SK-N-SH (cell line): ENCODE data around the gene DDIT3. TPM values are rescaled to one million over a fixed set of nuclear protein-coding genes. Genes with fewer than 3 reads are reported as not detected.

Experiments
- CTCF ChIA-PET: fragments of 300-600, 350-600 bp; formaldehyde crosslinking; extraction: SDS; loops from one replicate; lab custom pipeline; 2021; lab: Yijun Ruan, JAX
- POLR2A ChIA-PET: fragments of 350-600 bp; sonication (Branson Sonifier 250); formaldehyde crosslinking; extraction: SDS; loops from one replicate; lab custom pipeline; 2020; ENCODE audit warnings: antibody characterized with exemption, inconsistent platforms; lab: Yijun Ruan, JAX
- DNase-seq: peaks from one replicate; pipeline ENCODE4 v3.0.0; 2012
- H2AFZ ChIP-seq: fragments of 200-600 bp; sonication (generic); 2 replicates; pipeline ENCODE4 v1.8.1; 2016; ENCODE audit warnings: antibody characterized with exemption, mild to moderate bottlenecking, low read depth
- H3F3A ChIP-seq: fragments of 200-600 bp; sonication (generic); replicated peaks from 2 replicates; pipeline ENCODE3; 2016; ENCODE audit warnings: antibody characterized with exemption, mild to moderate bottlenecking; ENCODE audit not compliant: insufficient read depth
- H3K27ac ChIP-seq, 2 experiments: fragments of 200-500 bp in 1 of 2; fragments of 200-600 bp in 1 of 2; sonication (Bioruptor generic) in 1 of 2; sonication (generic), shearing (Covaris generic) in 1 of 2; 2 replicates each; pipeline versions ENCODE4 v1.5.1 to v1.6.1; 2014 to 2016; ENCODE audit warnings: low read depth in 2 of 2, inconsistent platforms in 1 of 2, low read length in 1 of 2, mild to moderate bottlenecking in 1 of 2, mixed read lengths in 1 of 2
- H3K27me3 ChIP-seq: fragments of 200-600 bp; sonication (generic), shearing (Covaris generic); 2 replicates; pipeline ENCODE4 v1.6.1; 2016; ENCODE audit warnings: mixed run types; ENCODE audit not compliant: insufficient read depth
- H3K36me3 ChIP-seq, 2 experiments: fragments of 200-500 bp in 1 of 2; fragments of 200-600 bp in 1 of 2; sonication (Bioruptor generic) in 1 of 2; sonication (generic) in 1 of 2; replicated peaks in 1 of 2; 2 replicates each; pipeline versions ENCODE3 to v1.5.1; 2014 to 2016; ENCODE audit warnings: low read length in 1 of 2, mild to moderate bottlenecking in 1 of 2; ENCODE audit not compliant: insufficient read depth in 2 of 2, control insufficient read depth in 1 of 2
- H3K4me1 ChIP-seq, 2 experiments: fragments of 200-500 bp in 1 of 2; fragments of 200-600 bp in 1 of 2; sonication (Bioruptor generic) in 1 of 2; sonication (generic), shearing (Covaris generic) in 1 of 2; 2 replicates each; pipeline versions ENCODE4 v1.5.1 to v1.6.1; 2014 to 2016; ENCODE audit warnings: low read depth in 1 of 2, low read length in 1 of 2, mixed run types in 1 of 2; ENCODE audit not compliant: insufficient read depth in 2 of 2, control insufficient read depth in 1 of 2
- H3K4me2 ChIP-seq: fragments of 200-600 bp; sonication (generic), shearing (Covaris generic); 2 replicates; pipeline ENCODE4 v1.6.1; 2017; ENCODE audit warnings: mixed run types
- H3K4me3 ChIP-seq, 2 experiments: fragments of 200-500 bp in 1 of 2; fragments of 200-600 bp in 1 of 2; sonication (Bioruptor generic) in 1 of 2; sonication (generic), shearing (Covaris generic) in 1 of 2; 2 replicates each; pipeline versions ENCODE4 v1.5.1 to v1.8.1; 2014 to 2016; ENCODE audit warnings: low read depth in 2 of 2, inconsistent platforms in 1 of 2, low read length in 1 of 2, mild to moderate bottlenecking in 1 of 2, mixed read lengths in 1 of 2, moderate library complexity in 1 of 2
- H3K79me2 ChIP-seq: fragments of 200-600 bp; sonication (generic); 2 replicates; pipeline ENCODE4 v1.8.1; 2017; ENCODE audit warnings: mild to moderate bottlenecking; ENCODE audit not compliant: insufficient read depth
- H3K9ac ChIP-seq: fragments of 200-600 bp; sonication (generic); 2 replicates; pipeline ENCODE4 v1.6.1; 2017; ENCODE audit warnings: mixed run types
- H3K9me2 ChIP-seq: fragments of 200-600 bp; sonication (generic); 2 replicates; pipeline ENCODE4 v1.6.1; 2017; ENCODE audit warnings: mixed run types
- H3K9me3 ChIP-seq: fragments of 200-600 bp; sonication (generic); 2 replicates; pipeline ENCODE4 v1.6.1; 2017; ENCODE audit warnings: mixed run types, mild to moderate bottlenecking, moderate library complexity
- H4K20me1 ChIP-seq: fragments of 200-600 bp; sonication (generic); 2 replicates; pipeline ENCODE4 v1.6.1; 2017; ENCODE audit warnings: mild to moderate bottlenecking, mixed run types; ENCODE audit not compliant: insufficient read depth
- CTCF ChIP-seq: fragments of 200-600 bp; sonication (generic); IDR thresholded peaks from 2 replicates; pipeline ENCODE4 v1.6.1; 2017; ENCODE audit warnings: antibody characterized with exemption, mild to moderate bottlenecking, moderate library complexity
- EZH2phosphoT487 ChIP-seq: fragments of 200-600 bp; sonication (generic); IDR thresholded peaks from 2 replicates; pipeline ENCODE4 v1.6.1; 2017; ENCODE audit warnings: low read depth, mixed run types, mild to moderate bottlenecking, antibody characterized with exemption, moderate library complexity, borderline replicate concordance
- FOXM1 ChIP-seq: IDR thresholded peaks from 2 replicates; pipeline ENCODE4 v1.4.0; 2012; ENCODE audit warnings: low read depth, mild to moderate bottlenecking
- MEF2A ChIP-seq: IDR thresholded peaks from 2 replicates; pipeline ENCODE4 v1.4.0; 2012; ENCODE audit warnings: low read depth, borderline replicate concordance
- NRF1 ChIP-seq: IDR thresholded peaks from 2 replicates; pipeline ENCODE4 v1.6.1; 2012; ENCODE audit warnings: low read depth, mild to moderate bottlenecking, low read length
- PBX3 ChIP-seq: IDR thresholded peaks from 2 replicates; pipeline ENCODE4; 2012
- POLR2AphosphoS5 ChIP-seq: IDR thresholded peaks from 2 replicates; pipeline ENCODE4 v1.6.1; 2012; ENCODE audit warnings: low read depth, low read length
- RCOR1 ChIP-seq: fragments of 150-350 bp; IDR thresholded peaks from 2 replicates; pipeline ENCODE4 v1.6.1; 2017; ENCODE audit warnings: antibody characterized with exemption, low read length
- REST ChIP-seq: IDR thresholded peaks from 2 replicates; pipeline ENCODE4 v1.6.1; 2012; ENCODE audit warnings: mild to moderate bottlenecking, low read depth, low read length, moderate library complexity
- TCF12 ChIP-seq: IDR thresholded peaks from 2 replicates; pipeline ENCODE4 v1.4.0; 2012
- WGBS: methylation state at CpG from one replicate; pipeline ENCODE4 v1.1.6; 2017; ENCODE audit warnings: low lambda C conversion rate; 5-methylcytosine and 5-hydroxymethylcytosine counted together
- polyA plus RNA-seq, 3 experiments: library from polyadenylated mRNA; depleted of rRNA; stranded (reverse); fragments of >200 nt; gene quantifications; 2 replicates each; pipeline ENCODE4 v1.2.3, GENCODE V29; 2012

The DDIT3 gene
- polyA plus RNA-seq, 1 of the 3 experiments (the other 2 are of a cell fraction): 26.3 TPM

GRCh38 chr12:57539134-57539768 lies 18.9 kb upstream of the DDIT3 start:
- peaks cover 49 to 62% of the 10 kb centered on the region in 2 experiments for H3K36me3 ChIP-seq
- H4K20me1 ChIP-seq: peaks cover 12% of the 10 kb centered on the region
- peaks cover 22% of the 10 kb centered on the region for H3F3A ChIP-seq
- H3K9ac ChIP-seq: no peak overlapping the region
- no peaks in the 10 kb centered on the region for H3K27me3 ChIP-seq
- no peak for TF ChIP-seq POLR2AphosphoS5
- H3K27ac ChIP-seq: no peak overlapping the region
- H3K4me1 ChIP-seq: peaks cover 3 to 6% of the 10 kb centered on the region in 2 experiments; a peak in 2 of 4 replicates
- 94% methylated on average over 4 of the region's 5 CpGs for WGBS
- peaks cover 58% of the 10 kb centered on the region for H3K79me2 ChIP-seq
- no peaks in the 10 kb centered on the region for H3K9me3 ChIP-seq
- DNase-seq: no peak
- no peak overlapping the region for H3K4me2 ChIP-seq
- H2AFZ ChIP-seq: no peak overlapping the region
- no peak overlapping the region for H3K4me3 ChIP-seq
- POLR2A ChIA-PET: interaction anchor here (0.9 to 2.7 kb wide), 3 partner anchors 8 to 13 kb away, joined by 3 to 10 read pairs (median 4); no protein-coding TSS in a partner anchor
- CTCF ChIA-PET: interaction anchor here (0.8 to 1.7 kb wide), 5 partner anchors 11 to 94 kb away, joined by 3 to 6 read pairs (median 3); partner anchors contain the start of gene B4GALNT1
- no peaks in the 10 kb centered on the region for H3K9me2 ChIP-seq

GRCh38 chr12:57536597-57536942 lies 16.3 kb upstream of the DDIT3 start:
- CTCF ChIA-PET: interaction anchor here (0.8 to 1.5 kb wide), 5 partner anchors 10 to 157 kb away, joined by 3 to 7 read pairs (median 3); partner anchors contain the start of genes B4GALNT1 and DCTN2
- POLR2A ChIA-PET: interaction anchor here (1.2 kb wide), 1 partner anchor 10 kb away, joined by 3 read pairs; no protein-coding TSS in a partner anchor
- WGBS: 100% methylated on average over 1 of the region's 1 CpG

More at GRCh38 chr12:57536597-57536942, 16.3 kb upstream of the DDIT3 start:
- peaks cover 14% of the 10 kb centered on the region for H3F3A ChIP-seq
- H3K27ac ChIP-seq: no peak overlapping the region
- H2AFZ ChIP-seq: no peak overlapping the region
- no peaks in the 10 kb centered on the region for H3K9me3 ChIP-seq
- no peak overlapping the region for H3K4me2 ChIP-seq
- no peaks in the 10 kb centered on the region for H3K27me3 ChIP-seq
- 0 out of 4 replicates have a peak, but pooled peaks cover 0 to 3% of the 10 kb centered on the region in 2 experiments for H3K4me1 ChIP-seq
- TF ChIP-seq TCF12: no peak
- no peak for TF ChIP-seq EZH2phosphoT487
- no peak for TF ChIP-seq POLR2AphosphoS5
- no peak for TF ChIP-seq MEF2A
- TF ChIP-seq CTCF: no peak
- no peak for TF ChIP-seq RCOR1
- no peak for TF ChIP-seq FOXM1
- TF ChIP-seq REST: no peak
- no peak for TF ChIP-seq NRF1
- TF ChIP-seq PBX3: no peak
- H3K79me2 ChIP-seq: peaks cover 31% of the 10 kb centered on the region
- H3K36me3 ChIP-seq: peaks cover 56 to 83% of the 10 kb centered on the region in 2 experiments
- H3K4me3 ChIP-seq: no peak overlapping the region
- no peak overlapping the region for H3K9ac ChIP-seq
- peaks cover 5% of the 10 kb centered on the region; the same call in 1 of the 2 replicates for H4K20me1 ChIP-seq
- no peaks in the 10 kb centered on the region for H3K9me2 ChIP-seq
- DNase-seq: no peak
